SK-N-SH (cell line): ENCODE data around the gene GORASP1. TPM values are rescaled to one million over a fixed set of nuclear protein-coding genes. Genes with fewer than 3 reads are reported as not detected.

ENCODE experiments used
- CTCF ChIA-PET: fragments of 300-600, 350-600 bp; formaldehyde crosslinking; extraction: SDS; loops from one replicate; lab custom pipeline; 2021; lab: Yijun Ruan, JAX
- POLR2A ChIA-PET: fragments of 350-600 bp; sonication (Branson Sonifier 250); formaldehyde crosslinking; extraction: SDS; loops from one replicate; lab custom pipeline; 2020; ENCODE audit warnings: antibody characterized with exemption, inconsistent platforms; lab: Yijun Ruan, JAX
- DNase-seq: peaks from one replicate; pipeline ENCODE4 v3.0.0; 2012
- H2AFZ ChIP-seq: fragments of 200-600 bp; sonication (generic); 2 replicates; pipeline ENCODE4 v1.8.1; 2016; ENCODE audit warnings: antibody characterized with exemption, mild to moderate bottlenecking, low read depth
- H3F3A ChIP-seq: fragments of 200-600 bp; sonication (generic); replicated peaks from 2 replicates; pipeline ENCODE3; 2016; ENCODE audit warnings: antibody characterized with exemption, mild to moderate bottlenecking; ENCODE audit not compliant: insufficient read depth
- H3K27ac ChIP-seq, 2 experiments: fragments of 200-500 bp in 1 of 2; fragments of 200-600 bp in 1 of 2; sonication (Bioruptor generic) in 1 of 2; sonication (generic), shearing (Covaris generic) in 1 of 2; 2 replicates each; pipeline versions ENCODE4 v1.5.1 to v1.6.1; 2014 to 2016; ENCODE audit warnings: low read depth in 2 of 2, inconsistent platforms in 1 of 2, low read length in 1 of 2, mild to moderate bottlenecking in 1 of 2, mixed read lengths in 1 of 2
- H3K27me3 ChIP-seq: fragments of 200-600 bp; sonication (generic), shearing (Covaris generic); 2 replicates; pipeline ENCODE4 v1.6.1; 2016; ENCODE audit warnings: mixed run types; ENCODE audit not compliant: insufficient read depth
- H3K36me3 ChIP-seq, 2 experiments: fragments of 200-500 bp in 1 of 2; fragments of 200-600 bp in 1 of 2; sonication (Bioruptor generic) in 1 of 2; sonication (generic) in 1 of 2; replicated peaks in 1 of 2; 2 replicates each; pipeline versions ENCODE3 to v1.5.1; 2014 to 2016; ENCODE audit warnings: low read length in 1 of 2, mild to moderate bottlenecking in 1 of 2; ENCODE audit not compliant: insufficient read depth in 2 of 2, control insufficient read depth in 1 of 2
- H3K4me1 ChIP-seq, 2 experiments: fragments of 200-500 bp in 1 of 2; fragments of 200-600 bp in 1 of 2; sonication (Bioruptor generic) in 1 of 2; sonication (generic), shearing (Covaris generic) in 1 of 2; 2 replicates each; pipeline versions ENCODE4 v1.5.1 to v1.6.1; 2014 to 2016; ENCODE audit warnings: low read depth in 1 of 2, low read length in 1 of 2, mixed run types in 1 of 2; ENCODE audit not compliant: insufficient read depth in 2 of 2, control insufficient read depth in 1 of 2
- H3K4me2 ChIP-seq: fragments of 200-600 bp; sonication (generic), shearing (Covaris generic); 2 replicates; pipeline ENCODE4 v1.6.1; 2017; ENCODE audit warnings: mixed run types
- H3K4me3 ChIP-seq, 2 experiments: fragments of 200-500 bp in 1 of 2; fragments of 200-600 bp in 1 of 2; sonication (Bioruptor generic) in 1 of 2; sonication (generic), shearing (Covaris generic) in 1 of 2; 2 replicates each; pipeline versions ENCODE4 v1.5.1 to v1.8.1; 2014 to 2016; ENCODE audit warnings: low read depth in 2 of 2, inconsistent platforms in 1 of 2, low read length in 1 of 2, mild to moderate bottlenecking in 1 of 2, mixed read lengths in 1 of 2, moderate library complexity in 1 of 2
- H3K79me2 ChIP-seq: fragments of 200-600 bp; sonication (generic); 2 replicates; pipeline ENCODE4 v1.8.1; 2017; ENCODE audit warnings: mild to moderate bottlenecking; ENCODE audit not compliant: insufficient read depth
- H3K9ac ChIP-seq: fragments of 200-600 bp; sonication (generic); 2 replicates; pipeline ENCODE4 v1.6.1; 2017; ENCODE audit warnings: mixed run types
- H3K9me2 ChIP-seq: fragments of 200-600 bp; sonication (generic); 2 replicates; pipeline ENCODE4 v1.6.1; 2017; ENCODE audit warnings: mixed run types
- H3K9me3 ChIP-seq: fragments of 200-600 bp; sonication (generic); 2 replicates; pipeline ENCODE4 v1.6.1; 2017; ENCODE audit warnings: mixed run types, mild to moderate bottlenecking, moderate library complexity
- H4K20me1 ChIP-seq: fragments of 200-600 bp; sonication (generic); 2 replicates; pipeline ENCODE4 v1.6.1; 2017; ENCODE audit warnings: mild to moderate bottlenecking, mixed run types; ENCODE audit not compliant: insufficient read depth
- CHD2 ChIP-seq: fragments of 150-350 bp; IDR thresholded peaks from 2 replicates; pipeline ENCODE4 v1.6.1; 2018; ENCODE audit warnings: low read length; ENCODE audit not compliant: partially characterized antibody
- CTCF ChIP-seq: fragments of 200-600 bp; sonication (generic); IDR thresholded peaks from 2 replicates; pipeline ENCODE4 v1.6.1; 2017; ENCODE audit warnings: antibody characterized with exemption, mild to moderate bottlenecking, moderate library complexity
- ELF1 ChIP-seq: IDR thresholded peaks from 2 replicates; pipeline ENCODE4 v1.4.0; 2012
- EZH2phosphoT487 ChIP-seq: fragments of 200-600 bp; sonication (generic); IDR thresholded peaks from 2 replicates; pipeline ENCODE4 v1.6.1; 2017; ENCODE audit warnings: low read depth, mixed run types, mild to moderate bottlenecking, antibody characterized with exemption, moderate library complexity, borderline replicate concordance
- FOXJ3 ChIP-seq: sonication (generic); formaldehyde crosslinking; IDR thresholded peaks from 2 replicates; pipeline ENCODE4 v1.5.1; 2020; ENCODE audit warnings: mild to moderate bottlenecking, missing genetic modification reagents
- GATA2 ChIP-seq: sonication (generic); formaldehyde crosslinking; IDR thresholded peaks from 2 replicates; pipeline ENCODE4 v1.5.0; 2020; ENCODE audit warnings: mild to moderate bottlenecking, missing genetic modification reagents
- MXI1 ChIP-seq: IDR thresholded peaks from 2 replicates; pipeline ENCODE4 v1.6.1; 2012; ENCODE audit warnings: mild to moderate bottlenecking, low read depth, low read length, improper control_type of control experiment
- POLR2AphosphoS5 ChIP-seq: IDR thresholded peaks from 2 replicates; pipeline ENCODE4 v1.6.1; 2012; ENCODE audit warnings: low read depth, low read length
- RAD21 ChIP-seq: IDR thresholded peaks from 2 replicates; pipeline ENCODE4 v1.6.1; 2012; ENCODE audit warnings: mild to moderate bottlenecking, low read length
- RXRA ChIP-seq: IDR thresholded peaks from 2 replicates; pipeline ENCODE4 v1.4.0; 2012; ENCODE audit warnings: low read depth, mild to moderate bottlenecking, borderline replicate concordance
- SMC3 ChIP-seq: IDR thresholded peaks from 2 replicates; pipeline ENCODE4 v1.6.1; 2012; ENCODE audit warnings: low read depth, low read length, improper control_type of control experiment
- TAF1 ChIP-seq: IDR thresholded peaks from 2 replicates; pipeline ENCODE4 v1.6.1; 2012; ENCODE audit warnings: low read depth, mild to moderate bottlenecking, low read length, moderate library complexity, borderline replicate concordance
- ZBTB33 ChIP-seq: IDR thresholded peaks from 2 replicates; pipeline ENCODE4 v1.4.0; 2012; ENCODE audit warnings: low read depth, borderline replicate concordance
- WGBS: methylation state at CpG from one replicate; pipeline ENCODE4 v1.1.6; 2017; ENCODE audit warnings: low lambda C conversion rate; 5-methylcytosine and 5-hydroxymethylcytosine counted together
- polyA plus RNA-seq, 3 experiments: library from polyadenylated mRNA; depleted of rRNA; stranded (reverse); fragments of >200 nt; gene quantifications; 2 replicates each; pipeline ENCODE4 v1.2.3, GENCODE V29; 2012
- TF ChIP-seq, protein P1 (sequence below): fragments of 150-350 bp; IDR thresholded peaks from 2 replicates; pipeline ENCODE4 v1.6.1; 2016; ENCODE audit warnings: mild to moderate bottlenecking, low read depth, low read length
- TF ChIP-seq, protein P2 (sequence below): fragments of 150-350 bp; IDR thresholded peaks from 2 replicates; pipeline ENCODE4 v1.6.1; 2017; ENCODE audit warnings: antibody characterized with exemption, low read length, low read depth, borderline replicate concordance
- TF ChIP-seq, protein P3 (sequence below): IDR thresholded peaks from 2 replicates; pipeline ENCODE4; 2012
- TF ChIP-seq, protein P4 (sequence below): IDR thresholded peaks from 2 replicates; pipeline ENCODE4 v1.6.1; 2012; ENCODE audit warnings: mild to moderate bottlenecking, low read depth, low read length, moderate library complexity

The GORASP1 gene
- polyA plus RNA-seq, 1 of the 3 experiments (the other 2 are of a cell fraction) = 44.3 TPM

GRCh38 chr3:39156421-39156820 lies 49.0 kb upstream of the GORASP1 start:
- POLR2A ChIA-PET = no interaction called here
- Histone ChIP-seq H3K9me3 (no peaks in the 10 kb centered on the region), H3K9ac (no peak overlapping the region), H3F3A (peaks cover 18% of the 10 kb centered on the region), H3K79me2 (peaks cover 20% of the 10 kb centered on the region), H3K4me3 (no peak overlapping the region), H3K4me1 (peaks cover 0 to 15% of the 10 kb centered on the region in 2 experiments; a peak in 1 of 4 replicates), H3K36me3 (no peaks in the 10 kb centered on the region), H4K20me1 (peaks cover 13% of the 10 kb centered on the region; the same call in 1 of the 2 replicates), H3K9me2 (no peaks in the 10 kb centered on the region), H3K27ac (no peak overlapping the region), H3K4me2 (no peak overlapping the region), H2AFZ (no peak overlapping the region), H3K27me3 (no peaks in the 10 kb centered on the region)
- no peak for DNase-seq
- TF ChIP-seq, protein P1, sequence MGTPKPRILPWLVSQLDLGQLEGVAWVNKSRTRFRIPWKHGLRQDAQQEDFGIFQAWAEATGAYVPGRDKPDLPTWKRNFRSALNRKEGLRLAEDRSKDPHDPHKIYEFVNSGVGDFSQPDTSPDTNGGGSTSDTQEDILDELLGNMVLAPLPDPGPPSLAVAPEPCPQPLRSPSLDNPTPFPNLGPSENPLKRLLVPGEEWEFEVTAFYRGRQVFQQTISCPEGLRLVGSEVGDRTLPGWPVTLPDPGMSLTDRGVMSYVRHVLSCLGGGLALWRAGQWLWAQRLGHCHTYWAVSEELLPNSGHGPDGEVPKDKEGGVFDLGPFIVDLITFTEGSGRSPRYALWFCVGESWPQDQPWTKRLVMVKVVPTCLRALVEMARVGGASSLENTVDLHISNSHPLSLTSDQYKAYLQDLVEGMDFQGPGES = no peak
- TF ChIP-seq RAD21 (no peak), CTCF (no peak), CHD2 (no peak), RXRA (no peak), MXI1 (no peak), ELF1 (no peak), ZBTB33 (no peak), SMC3 (no peak), GATA2 (CRISPR knock-in tag) (no peak), EZH2phosphoT487 (no peak), FOXJ3 (CRISPR knock-in tag) (no peak), TAF1 (no peak), POLR2AphosphoS5 (no peak)
- TF ChIP-seq, protein P2, sequence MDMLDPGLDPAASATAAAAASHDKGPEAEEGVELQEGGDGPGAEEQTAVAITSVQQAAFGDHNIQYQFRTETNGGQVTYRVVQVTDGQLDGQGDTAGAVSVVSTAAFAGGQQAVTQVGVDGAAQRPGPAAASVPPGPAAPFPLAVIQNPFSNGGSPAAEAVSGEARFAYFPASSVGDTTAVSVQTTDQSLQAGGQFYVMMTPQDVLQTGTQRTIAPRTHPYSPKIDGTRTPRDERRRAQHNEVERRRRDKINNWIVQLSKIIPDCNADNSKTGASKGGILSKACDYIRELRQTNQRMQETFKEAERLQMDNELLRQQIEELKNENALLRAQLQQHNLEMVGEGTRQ = no peak
- TF ChIP-seq, protein P3, sequence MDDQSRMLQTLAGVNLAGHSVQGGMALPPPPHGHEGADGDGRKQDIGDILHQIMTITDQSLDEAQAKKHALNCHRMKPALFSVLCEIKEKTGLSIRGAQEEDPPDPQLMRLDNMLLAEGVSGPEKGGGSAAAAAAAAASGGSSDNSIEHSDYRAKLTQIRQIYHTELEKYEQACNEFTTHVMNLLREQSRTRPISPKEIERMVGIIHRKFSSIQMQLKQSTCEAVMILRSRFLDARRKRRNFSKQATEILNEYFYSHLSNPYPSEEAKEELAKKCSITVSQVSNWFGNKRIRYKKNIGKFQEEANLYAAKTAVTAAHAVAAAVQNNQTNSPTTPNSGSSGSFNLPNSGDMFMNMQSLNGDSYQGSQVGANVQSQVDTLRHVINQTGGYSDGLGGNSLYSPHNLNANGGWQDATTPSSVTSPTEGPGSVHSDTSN = no peak
- TF ChIP-seq, protein P4, sequence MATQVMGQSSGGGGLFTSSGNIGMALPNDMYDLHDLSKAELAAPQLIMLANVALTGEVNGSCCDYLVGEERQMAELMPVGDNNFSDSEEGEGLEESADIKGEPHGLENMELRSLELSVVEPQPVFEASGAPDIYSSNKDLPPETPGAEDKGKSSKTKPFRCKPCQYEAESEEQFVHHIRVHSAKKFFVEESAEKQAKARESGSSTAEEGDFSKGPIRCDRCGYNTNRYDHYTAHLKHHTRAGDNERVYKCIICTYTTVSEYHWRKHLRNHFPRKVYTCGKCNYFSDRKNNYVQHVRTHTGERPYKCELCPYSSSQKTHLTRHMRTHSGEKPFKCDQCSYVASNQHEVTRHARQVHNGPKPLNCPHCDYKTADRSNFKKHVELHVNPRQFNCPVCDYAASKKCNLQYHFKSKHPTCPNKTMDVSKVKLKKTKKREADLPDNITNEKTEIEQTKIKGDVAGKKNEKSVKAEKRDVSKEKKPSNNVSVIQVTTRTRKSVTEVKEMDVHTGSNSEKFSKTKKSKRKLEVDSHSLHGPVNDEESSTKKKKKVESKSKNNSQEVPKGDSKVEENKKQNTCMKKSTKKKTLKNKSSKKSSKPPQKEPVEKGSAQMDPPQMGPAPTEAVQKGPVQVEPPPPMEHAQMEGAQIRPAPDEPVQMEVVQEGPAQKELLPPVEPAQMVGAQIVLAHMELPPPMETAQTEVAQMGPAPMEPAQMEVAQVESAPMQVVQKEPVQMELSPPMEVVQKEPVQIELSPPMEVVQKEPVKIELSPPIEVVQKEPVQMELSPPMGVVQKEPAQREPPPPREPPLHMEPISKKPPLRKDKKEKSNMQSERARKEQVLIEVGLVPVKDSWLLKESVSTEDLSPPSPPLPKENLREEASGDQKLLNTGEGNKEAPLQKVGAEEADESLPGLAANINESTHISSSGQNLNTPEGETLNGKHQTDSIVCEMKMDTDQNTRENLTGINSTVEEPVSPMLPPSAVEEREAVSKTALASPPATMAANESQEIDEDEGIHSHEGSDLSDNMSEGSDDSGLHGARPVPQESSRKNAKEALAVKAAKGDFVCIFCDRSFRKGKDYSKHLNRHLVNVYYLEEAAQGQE = no peak
- WGBS = 92% methylated on average over 4 of the region's 4 CpGs
- CTCF ChIA-PET = interaction anchor here (1.3 to 1.5 kb wide), 2 partner anchors 16 to 131 kb away, joined by 3 read pairs; no protein-coding TSS in a partner anchor
